IMR-90 (cell line): ENCODE data around the gene JAK1. TPM values are rescaled to one million over a fixed set of nuclear protein-coding genes. Genes with fewer than 3 reads are reported as not detected.

Source experiments
- ATAC-seq: fragments of 200-7000 bp; cut with Tn5 transposase; 2 replicates; pipeline ENCODE4 v1.9.1; 2020; ENCODE audit warnings: low read depth, mild to moderate bottlenecking, moderate library complexity
- BruUV-seq: library from RNA; stranded (reverse); fragments of 400-500 nt; replicated peaks from 2 replicates; lab custom pipeline; 2021; lab: Mats Ljungman, UMichigan
- CTCF ChIA-PET: fragments of 300-600 bp; formaldehyde crosslinking; extraction: SDS; loops from one replicate; lab custom pipeline; 2021; ENCODE audit warnings: antibody characterized with exemption; lab: Yijun Ruan, JAX
- POLR2A ChIA-PET: fragments of 300-600 bp; sonication (Branson Sonifier 250); formaldehyde crosslinking; loops from one replicate; lab custom pipeline; 2022; ENCODE audit warnings: antibody characterized with exemption; ENCODE audit not compliant: unreplicated experiment; lab: Charles Lee
- DNase-seq: peaks from one replicate; pipeline ENCODE4 v3.0.0; 2013
- H2AFZ ChIP-seq: replicated peaks from 2 replicates; pipeline ENCODE3; 2013; ENCODE audit warnings: low read length, mild to moderate bottlenecking; ENCODE audit not compliant: poor library complexity
- H2AK5ac ChIP-seq: 2 replicates; pipeline ENCODE4 v1.6.1; 2013; ENCODE audit warnings: low read depth, low read length, inconsistent platforms
- H2AK9ac ChIP-seq: replicated peaks from 2 replicates; pipeline ENCODE3; 2013; ENCODE audit warnings: mild to moderate bottlenecking, low read depth, low read length, moderate library complexity; ENCODE audit not compliant: poor library complexity
- H2BK120ac ChIP-seq: 2 replicates; pipeline ENCODE4 v1.6.1; 2013; ENCODE audit warnings: low read depth, low read length, inconsistent platforms
- H2BK15ac ChIP-seq: 3 replicates; pipeline ENCODE4 v1.6.1; 2013; ENCODE audit warnings: low read depth, low read length, inconsistent platforms
- H2BK20ac ChIP-seq: 2 replicates; pipeline ENCODE4 v1.6.1; 2013; ENCODE audit warnings: low read depth, mild to moderate bottlenecking, inconsistent platforms, low read length, moderate library complexity
- H2BK5ac ChIP-seq: 2 replicates; pipeline ENCODE4 v1.6.1; 2013; ENCODE audit warnings: mild to moderate bottlenecking, low read depth, low read length, inconsistent platforms; ENCODE audit not compliant: poor library complexity, severe bottlenecking
- H3K14ac ChIP-seq: replicated peaks from 2 replicates; pipeline ENCODE4 v1.6.1; 2013; ENCODE audit warnings: low read depth, low read length, inconsistent platforms
- H3K18ac ChIP-seq: 2 replicates; pipeline ENCODE4 v1.6.1; 2013; ENCODE audit warnings: low read depth, low read length, control low read depth
- H3K23ac ChIP-seq: 2 replicates; pipeline ENCODE4 v1.6.1; 2013; ENCODE audit warnings: low read depth, low read length, inconsistent platforms
- H3K27ac ChIP-seq: 2 replicates; pipeline ENCODE4 v1.5.1; 2013; ENCODE audit warnings: mild to moderate bottlenecking, control low read depth, low read length; ENCODE audit not compliant: insufficient read depth
- H3K27me3 ChIP-seq: 2 replicates; pipeline ENCODE4 v1.6.1; 2013; ENCODE audit warnings: low read length; ENCODE audit not compliant: control insufficient read depth, insufficient read depth
- H3K36me3 ChIP-seq: 2 replicates; pipeline ENCODE4 v1.6.1; 2013; ENCODE audit warnings: low read length, mixed read lengths; ENCODE audit not compliant: control insufficient read depth, insufficient read depth
- H3K4ac ChIP-seq: 2 replicates; pipeline ENCODE4 v1.6.1; 2013; ENCODE audit warnings: low read depth, low read length, inconsistent platforms
- H3K4me1 ChIP-seq: 2 replicates; pipeline ENCODE4 v1.6.1; 2013; ENCODE audit warnings: low read length, mixed read lengths; ENCODE audit not compliant: control insufficient read depth, insufficient read depth
- H3K4me2 ChIP-seq: 2 replicates; pipeline ENCODE4 v1.6.1; 2013; ENCODE audit warnings: low read depth, mild to moderate bottlenecking, control low read depth, low read length, moderate library complexity
- H3K4me3 ChIP-seq: 2 replicates; pipeline ENCODE4 v1.5.1; 2013; ENCODE audit warnings: low read depth, mild to moderate bottlenecking, control low read depth, low read length, moderate library complexity; ENCODE audit not compliant: insufficient read depth
- H3K56ac ChIP-seq: 2 replicates; pipeline ENCODE4 v1.6.1; 2013; ENCODE audit warnings: low read length, inconsistent platforms; ENCODE audit not compliant: insufficient read depth; ENCODE audit errors: extremely low read depth
- H3K79me1 ChIP-seq, 2 experiments: 2 replicates each; pipeline ENCODE4 v1.6.1; 2013; ENCODE audit warnings: low read length in 2 of 2, inconsistent platforms in 1 of 2, low read depth in 1 of 2
- H3K9ac ChIP-seq: 2 replicates; pipeline ENCODE4 v1.6.1; 2013; ENCODE audit warnings: low read depth, low read length, control low read depth
- H3K9me1 ChIP-seq: 2 replicates; pipeline ENCODE4 v1.6.1; 2013; ENCODE audit warnings: low read length, inconsistent platforms; ENCODE audit not compliant: insufficient read depth
- H3K9me3 ChIP-seq: 2 replicates; pipeline ENCODE4 v1.6.1; 2013; ENCODE audit warnings: low read length; ENCODE audit not compliant: control insufficient read depth, insufficient read depth
- H4K20me1 ChIP-seq: 2 replicates; pipeline ENCODE4 v1.6.1; 2013; ENCODE audit warnings: low read length, inconsistent platforms; ENCODE audit not compliant: insufficient read depth
- H4K5ac ChIP-seq: 2 replicates; pipeline ENCODE4 v1.6.1; 2013; ENCODE audit warnings: mild to moderate bottlenecking, low read depth, low read length, control low read depth
- H4K8ac ChIP-seq, 2 experiments: 2 replicates each; pipeline ENCODE4 v1.6.1; 2013; ENCODE audit warnings: low read depth in 2 of 2, low read length in 2 of 2, control low read depth in 1 of 2, inconsistent platforms in 1 of 2
- H4K91ac ChIP-seq: 2 replicates; pipeline ENCODE4 v1.6.1; 2013; ENCODE audit warnings: low read depth, low read length, inconsistent platforms; ENCODE audit not compliant: insufficient read depth
- BHLHE40 ChIP-seq: fragments of 150-350 bp; IDR thresholded peaks from 2 replicates; pipeline ENCODE4 v1.6.1; 2016; ENCODE audit warnings: mild to moderate bottlenecking, low read depth, low read length
- CEBPB ChIP-seq: IDR thresholded peaks from 2 replicates; pipeline ENCODE4 v1.6.1; 2012; ENCODE audit warnings: low read depth, low read length, improper control_type of control experiment
- CHD1 ChIP-seq: IDR thresholded peaks from 2 replicates; pipeline ENCODE4 v1.6.1; 2012; ENCODE audit warnings: low read depth, low read length, improper control_type of control experiment
- FOS ChIP-seq: fragments of 150-350 bp; IDR thresholded peaks from 2 replicates; pipeline ENCODE4 v1.6.1; 2016; ENCODE audit warnings: low read depth, low read length
- MAFK ChIP-seq: IDR thresholded peaks from 2 replicates; pipeline ENCODE4 v1.6.1; 2012; ENCODE audit warnings: low read depth, low read length, improper control_type of control experiment
- MAZ ChIP-seq: IDR thresholded peaks from 2 replicates; pipeline ENCODE4 v1.6.1; 2012; ENCODE audit warnings: low read depth, mild to moderate bottlenecking, low read length, improper control_type of control experiment, moderate library complexity, borderline replicate concordance
- NFE2L2 ChIP-seq: fragments of 150-350 bp; IDR thresholded peaks from 2 replicates; pipeline ENCODE4 v1.6.1; 2016; ENCODE audit warnings: low read depth, mild to moderate bottlenecking, low read length
- RCOR1 ChIP-seq: IDR thresholded peaks from 2 replicates; pipeline ENCODE4 v1.6.1; 2012; ENCODE audit warnings: mild to moderate bottlenecking, low read length, improper control_type of control experiment; ENCODE audit not compliant: insufficient replicate concordance
- RFX5 ChIP-seq: IDR thresholded peaks from 2 replicates; pipeline ENCODE4 v1.8.0; 2012; ENCODE audit warnings: low read depth, mild to moderate bottlenecking, low read length, moderate library complexity
- WGBS, 2 experiments: methylation state at CpG; one replicate each; pipeline versions ENCODE4 v1.1.5 to v1.1.7; 2013; ENCODE audit warnings: missing lambda C conversion rate in 2 of 2; ENCODE audit not compliant: insufficient read length in 1 of 2; ENCODE audit errors: extremely low coverage in 2 of 2; 5-methylcytosine and 5-hydroxymethylcytosine counted together
- dilution Hi-C: fragments of 300-500 bp; cut with HindIII; formaldehyde crosslinking; loops from one replicate; pipeline ENCODE4 v1.14.3; 2018; ENCODE audit warnings: low sequenced_read_pairs; ENCODE audit not compliant: unreplicated experiment
- in situ Hi-C: fragments of 300-500 bp; cut with MboI; formaldehyde crosslinking; loops from 3 replicates; pipeline ENCODE4 v1.14.3; 2019; ENCODE audit warnings: low sequenced_read_pairs, inconsistent platforms, mixed read lengths
- intact Hi-C: fragments of 100-400 bp; cut with micrococcal nuclease; formaldehyde crosslinking; loops from 2 replicates; pipeline ENCODE4 v1.10.0; 2022
- polyA plus RNA-seq, 3 experiments: library from polyadenylated mRNA; depleted of rRNA; stranded (reverse); fragments of >200 nt; gene quantifications; 2 replicates each; pipeline ENCODE4 v1.2.3, GENCODE V29; 2012; ENCODE audit warnings: low replicate concordance in 1 of 3
- total RNA-seq: library from RNA; depleted of rRNA; stranded (reverse); fragments of >200 nt; gene quantifications from 2 replicates; pipeline ENCODE4 v1.2.3, GENCODE V29; 2012
- TF ChIP-seq, protein P1 (sequence below): fragments of 150-350 bp; IDR thresholded peaks from 2 replicates; pipeline ENCODE4 v1.6.1; 2017; ENCODE audit warnings: mild to moderate bottlenecking, antibody characterized with exemption, low read length, low read depth
- TF ChIP-seq, protein P2 (sequence below): fragments of 150-350 bp; IDR thresholded peaks from 2 replicates; pipeline ENCODE4 v1.6.1; 2016; ENCODE audit warnings: low read depth, mild to moderate bottlenecking, low read length, moderate library complexity, borderline replicate concordance
- TF ChIP-seq, protein P3 (sequence below): conservative IDR thresholded peaks from 2 replicates; pipeline ENCODE4 v1.5.1; 2012; ENCODE audit warnings: mild to moderate bottlenecking, low read depth, low read length, improper control_type of control experiment

Gene JAK1
- total and polyA plus RNA-seq, 2 of the 4 experiments (the other 2 are of a cell fraction): 76.9 to 103 TPM

DNA sequence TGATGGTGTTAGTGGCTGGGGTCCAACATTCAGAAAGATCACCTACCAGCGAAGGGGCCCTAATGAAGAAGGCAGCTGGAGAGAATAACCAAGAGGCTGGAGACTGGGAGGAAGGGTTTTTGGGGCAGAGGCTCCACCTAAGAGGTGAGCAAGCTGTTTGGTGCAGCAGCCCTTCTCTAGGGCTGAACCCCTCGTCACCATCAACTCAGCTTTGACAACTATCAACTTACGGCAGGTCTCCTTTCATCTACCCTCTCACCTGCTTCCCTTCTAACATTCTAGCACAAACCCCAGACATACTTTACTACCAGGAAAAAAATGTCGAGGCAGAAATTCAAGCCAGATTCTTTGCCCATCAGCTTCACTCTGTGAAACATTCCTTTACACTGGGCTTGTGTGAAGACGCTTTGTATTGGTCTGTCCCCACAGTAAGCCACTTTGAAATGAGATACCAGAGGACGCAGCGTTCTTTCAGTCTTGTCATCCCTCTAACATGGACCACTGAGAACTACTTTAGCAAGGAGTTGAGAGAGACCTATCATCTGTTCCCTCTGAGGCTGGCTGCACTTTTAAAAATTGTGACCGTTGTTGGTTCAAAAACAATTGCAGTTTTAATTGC lies 136.8 kb downstream of the JAK1 start:
- Histone ChIP-seq H3K9ac (no peak overlapping the region), H2BK20ac (no peak overlapping the region), H3K4me2 (no peak overlapping the region), H4K8ac (no peak overlapping the region), H3K27me3 (no peaks in the 10 kb centered on the region), H2AFZ (no peak overlapping the region), H3K14ac (no peak overlapping the region), H3K36me3 (peaks cover 10% of the 10 kb centered on the region), H4K91ac (no peak overlapping the region), H2BK15ac (no peak overlapping the region), H3K27ac (no peak overlapping the region), H2AK5ac (no peak overlapping the region), H2BK5ac (no peak overlapping the region), H3K79me1 (no peaks in the 10 kb centered on the region), H2BK120ac (no peak overlapping the region), H3K9me1 (no peaks in the 10 kb centered on the region), H4K20me1 (no peaks in the 10 kb centered on the region), H3K23ac (no peak overlapping the region), H3K4me3 (no peak overlapping the region), H3K4me1 (no peaks in the 10 kb centered on the region), H2AK9ac (no peak overlapping the region), H3K4ac (no peak overlapping the region), H3K9me3 (no peaks in the 10 kb centered on the region), H3K18ac (no peak overlapping the region), H4K5ac (no peak overlapping the region), H3K56ac (no peak overlapping the region)
- no TSS peak for BruUV-seq
- POLR2A ChIA-PET: no interaction called here
- in situ Hi-C loops (loop anchor here (10.0 kb wide), 1 partner anchor 135 kb away; no protein-coding TSS in a partner anchor), dilution Hi-C loops (no loop called here), intact Hi-C loops (loop anchor here (5.0 kb wide), 2 partner anchors 138 to 858 kb away; partner anchors contain the start of gene JAK1)
- 81% methylated on average over 3 of the region's 8 CpGs; no CpG with 5 or more reads in 1 of the 2 experiments for WGBS, 2 experiments
- TF ChIP-seq MAZ: no peak
- TF ChIP-seq, protein P1, sequence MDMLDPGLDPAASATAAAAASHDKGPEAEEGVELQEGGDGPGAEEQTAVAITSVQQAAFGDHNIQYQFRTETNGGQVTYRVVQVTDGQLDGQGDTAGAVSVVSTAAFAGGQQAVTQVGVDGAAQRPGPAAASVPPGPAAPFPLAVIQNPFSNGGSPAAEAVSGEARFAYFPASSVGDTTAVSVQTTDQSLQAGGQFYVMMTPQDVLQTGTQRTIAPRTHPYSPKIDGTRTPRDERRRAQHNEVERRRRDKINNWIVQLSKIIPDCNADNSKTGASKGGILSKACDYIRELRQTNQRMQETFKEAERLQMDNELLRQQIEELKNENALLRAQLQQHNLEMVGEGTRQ: no peak
- TF ChIP-seq, protein P2, sequence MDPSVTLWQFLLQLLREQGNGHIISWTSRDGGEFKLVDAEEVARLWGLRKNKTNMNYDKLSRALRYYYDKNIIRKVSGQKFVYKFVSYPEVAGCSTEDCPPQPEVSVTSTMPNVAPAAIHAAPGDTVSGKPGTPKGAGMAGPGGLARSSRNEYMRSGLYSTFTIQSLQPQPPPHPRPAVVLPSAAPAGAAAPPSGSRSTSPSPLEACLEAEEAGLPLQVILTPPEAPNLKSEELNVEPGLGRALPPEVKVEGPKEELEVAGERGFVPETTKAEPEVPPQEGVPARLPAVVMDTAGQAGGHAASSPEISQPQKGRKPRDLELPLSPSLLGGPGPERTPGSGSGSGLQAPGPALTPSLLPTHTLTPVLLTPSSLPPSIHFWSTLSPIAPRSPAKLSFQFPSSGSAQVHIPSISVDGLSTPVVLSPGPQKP: no peak
- TF ChIP-seq, protein P3, sequence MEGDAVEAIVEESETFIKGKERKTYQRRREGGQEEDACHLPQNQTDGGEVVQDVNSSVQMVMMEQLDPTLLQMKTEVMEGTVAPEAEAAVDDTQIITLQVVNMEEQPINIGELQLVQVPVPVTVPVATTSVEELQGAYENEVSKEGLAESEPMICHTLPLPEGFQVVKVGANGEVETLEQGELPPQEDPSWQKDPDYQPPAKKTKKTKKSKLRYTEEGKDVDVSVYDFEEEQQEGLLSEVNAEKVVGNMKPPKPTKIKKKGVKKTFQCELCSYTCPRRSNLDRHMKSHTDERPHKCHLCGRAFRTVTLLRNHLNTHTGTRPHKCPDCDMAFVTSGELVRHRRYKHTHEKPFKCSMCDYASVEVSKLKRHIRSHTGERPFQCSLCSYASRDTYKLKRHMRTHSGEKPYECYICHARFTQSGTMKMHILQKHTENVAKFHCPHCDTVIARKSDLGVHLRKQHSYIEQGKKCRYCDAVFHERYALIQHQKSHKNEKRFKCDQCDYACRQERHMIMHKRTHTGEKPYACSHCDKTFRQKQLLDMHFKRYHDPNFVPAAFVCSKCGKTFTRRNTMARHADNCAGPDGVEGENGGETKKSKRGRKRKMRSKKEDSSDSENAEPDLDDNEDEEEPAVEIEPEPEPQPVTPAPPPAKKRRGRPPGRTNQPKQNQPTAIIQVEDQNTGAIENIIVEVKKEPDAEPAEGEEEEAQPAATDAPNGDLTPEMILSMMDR: no peak
- TF ChIP-seq FOS: no peak
- TF ChIP-seq RCOR1: no peak
- TF ChIP-seq RFX5: no peak
- TF ChIP-seq NFE2L2: no peak
- no peak for TF ChIP-seq BHLHE40
- TF ChIP-seq CEBPB: no peak
- no peak for TF ChIP-seq CHD1
- TF ChIP-seq MAFK: no peak
- CTCF ChIA-PET: no interaction called here
- DNase-seq (no peak), ATAC-seq (no peak)
